Measurements from ENCODE around the gene B4GALT3. TPM values are rescaled to one million over a fixed set of nuclear protein-coding genes. Genes with fewer than 3 reads are reported as not detected.
A peak's percentile ranks its signal among the peaks of the same experiment; 100 is the strongest.

Gene B4GALT3
- total and polyA plus RNA-seq, 11 donors: 13.4 to 40.8 (median 22.4) TPM

DNA sequence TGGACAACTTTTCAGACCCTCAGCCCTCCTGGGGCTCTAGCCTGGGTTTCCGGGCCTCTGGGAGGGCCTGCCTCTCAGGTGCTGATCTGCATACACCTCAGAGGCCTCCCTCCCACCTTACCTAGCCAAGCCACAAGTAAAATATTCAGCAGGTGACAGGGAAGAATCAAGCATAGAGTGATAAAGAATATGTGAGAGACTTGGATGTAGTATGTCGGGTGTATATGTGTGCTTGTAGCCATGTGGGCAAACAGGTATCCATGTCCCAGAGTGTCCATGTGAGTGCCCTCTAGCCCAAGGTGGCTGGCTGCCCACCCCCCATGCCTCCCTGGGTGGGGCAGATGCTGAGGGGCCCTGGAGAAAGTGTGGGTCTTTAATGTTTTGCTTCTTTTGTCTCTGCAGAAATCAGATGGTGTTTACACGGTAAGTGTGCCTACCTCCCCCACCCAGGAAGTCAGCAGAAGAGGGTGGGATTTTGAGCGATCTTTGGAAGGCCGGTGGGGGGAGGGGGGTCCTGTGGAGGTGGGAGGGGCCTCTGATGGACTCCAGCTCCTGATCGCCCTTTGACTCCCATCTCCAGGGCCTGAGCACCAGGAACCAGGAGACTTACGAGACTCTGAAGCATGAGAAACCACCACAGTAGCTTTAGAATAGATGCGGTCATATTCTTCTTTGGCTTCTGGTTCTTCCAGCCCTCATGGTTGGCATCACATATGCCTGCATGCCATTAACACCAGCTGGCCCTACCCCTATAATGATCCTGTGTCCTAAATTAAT, 41.2 kb upstream of the B4GALT3 start:
- 77 to 89% (median 82%) methylated on average over 4 to 8 of the region's 8 CpGs for WGBS, 4 donors
- Histone ChIP-seq H3K9me3 (no peaks in the 10 kb centered on the region), H3K27me3 (no peaks in the 10 kb centered on the region), H3K4me3 (peak overlapping the region in 1 of 12 donors; percentile 63), H3K4me1 (peaks cover 0 to 27% (median 0%) of the 10 kb centered on the region in 12 donors), H3K27ac (peak overlapping the region in 1 of 12 donors; percentile 96), H3K36me3 (peaks cover 2 to 36% (median 15%) of the 10 kb centered on the region in 9 donors)
- ATAC-seq (no peak), DNase-seq (no peak)
- intact Hi-C loops (cut with DNase I): no loop called here
- TF ChIP-seq POLR2A (IDR thresholded peaks at IDR 0.05): no peak
- TF ChIP-seq, protein P1, sequence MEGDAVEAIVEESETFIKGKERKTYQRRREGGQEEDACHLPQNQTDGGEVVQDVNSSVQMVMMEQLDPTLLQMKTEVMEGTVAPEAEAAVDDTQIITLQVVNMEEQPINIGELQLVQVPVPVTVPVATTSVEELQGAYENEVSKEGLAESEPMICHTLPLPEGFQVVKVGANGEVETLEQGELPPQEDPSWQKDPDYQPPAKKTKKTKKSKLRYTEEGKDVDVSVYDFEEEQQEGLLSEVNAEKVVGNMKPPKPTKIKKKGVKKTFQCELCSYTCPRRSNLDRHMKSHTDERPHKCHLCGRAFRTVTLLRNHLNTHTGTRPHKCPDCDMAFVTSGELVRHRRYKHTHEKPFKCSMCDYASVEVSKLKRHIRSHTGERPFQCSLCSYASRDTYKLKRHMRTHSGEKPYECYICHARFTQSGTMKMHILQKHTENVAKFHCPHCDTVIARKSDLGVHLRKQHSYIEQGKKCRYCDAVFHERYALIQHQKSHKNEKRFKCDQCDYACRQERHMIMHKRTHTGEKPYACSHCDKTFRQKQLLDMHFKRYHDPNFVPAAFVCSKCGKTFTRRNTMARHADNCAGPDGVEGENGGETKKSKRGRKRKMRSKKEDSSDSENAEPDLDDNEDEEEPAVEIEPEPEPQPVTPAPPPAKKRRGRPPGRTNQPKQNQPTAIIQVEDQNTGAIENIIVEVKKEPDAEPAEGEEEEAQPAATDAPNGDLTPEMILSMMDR (IDR thresholded peaks at IDR 0.05): no peak

DNA sequence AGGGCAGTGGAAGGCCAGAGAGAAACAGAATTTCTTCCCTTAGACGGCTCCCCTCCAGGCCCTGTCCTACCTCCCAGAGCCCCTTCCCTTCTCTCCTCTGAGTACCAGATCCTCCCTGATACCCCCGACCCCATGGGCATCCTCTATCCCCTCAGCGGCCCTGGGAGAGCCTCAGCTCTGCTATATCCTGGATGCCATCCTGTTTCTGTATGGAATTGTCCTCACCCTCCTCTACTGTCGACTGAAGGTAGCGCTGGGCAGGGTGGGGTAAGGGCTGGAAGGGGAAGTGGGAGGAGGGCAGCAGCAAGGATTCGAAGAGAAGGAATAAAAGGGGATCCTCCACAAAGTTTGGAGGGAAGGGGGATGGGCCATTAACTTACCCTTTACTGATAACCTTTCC, 40.5 kb upstream of the B4GALT3 start:
- Histone ChIP-seq H3K9me3 (no peaks in the 10 kb centered on the region), H3K4me3 (peak overlapping the region in 3 of 12 donors; percentile 44 to 63 (median 49)), H3K36me3 (peaks cover 2 to 42% (median 22%) of the 10 kb centered on the region in 9 donors), H3K27ac (peak overlapping the region in 4 of 12 donors; percentile 70 to 96 (median 72)), H3K4me1 (peaks cover 0 to 27% (median 0%) of the 10 kb centered on the region in 12 donors), H3K27me3 (no peaks in the 10 kb centered on the region)
- no peak for TF ChIP-seq POLR2A (IDR thresholded peaks at IDR 0.05)
- TF ChIP-seq, protein P1 (IDR thresholded peaks at IDR 0.05): no peak
- ATAC-seq: no peak
- 63 to 75% (median 69%) methylated on average over 6 of the region's 6 CpGs for WGBS, 4 donors
- no peak for DNase-seq
- intact Hi-C loops (cut with DNase I): no loop called here

DNA sequence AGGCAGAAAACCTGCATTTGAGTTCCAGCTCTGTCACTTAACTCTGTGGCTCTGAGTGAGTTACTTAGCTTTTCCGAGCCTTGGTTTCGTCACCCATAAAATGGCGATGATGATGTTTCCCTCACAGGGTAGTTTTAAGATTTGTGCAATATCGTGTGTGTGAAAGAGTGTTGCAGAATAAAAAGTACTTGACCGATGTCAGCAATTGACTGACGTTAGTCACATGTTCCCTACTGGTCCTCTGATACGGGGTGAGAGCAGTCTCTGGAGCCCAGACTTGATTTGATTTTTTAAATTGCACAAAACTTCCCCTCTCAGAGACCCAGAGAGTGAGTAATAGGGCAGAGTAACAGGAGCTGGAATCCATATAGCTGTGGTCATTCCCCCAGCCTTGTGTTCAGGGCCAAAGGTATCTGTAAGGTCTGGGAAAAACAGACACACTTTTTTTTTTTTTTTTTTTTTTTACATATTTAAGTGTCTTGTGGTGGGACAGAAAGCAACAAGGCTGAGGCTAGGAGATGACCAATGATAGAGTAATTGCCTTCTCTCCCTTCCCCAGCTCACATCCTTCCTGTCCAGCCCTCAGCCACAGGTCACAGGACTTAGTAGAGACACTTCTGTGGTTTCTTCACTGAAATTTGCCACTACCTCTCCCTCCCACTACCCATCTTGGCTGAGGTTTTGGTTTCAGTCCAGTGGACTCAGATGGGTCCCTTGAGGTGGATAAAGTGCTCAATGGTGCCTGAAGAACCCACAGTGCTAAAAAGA, 39.8 kb upstream of the B4GALT3 start:
- intact Hi-C loops (cut with DNase I): no loop called here
- H3K4me1 ChIP-seq: peaks cover 0 to 27% (median 0%) of the 10 kb centered on the region in 12 donors
- no peaks in the 10 kb centered on the region for H3K9me3 ChIP-seq
- WGBS, 4 donors: 38 to 45% (median 39%) methylated on average over 7 of the region's 7 CpGs
- no peaks in the 10 kb centered on the region for H3K27me3 ChIP-seq
- DNase-seq: no peak
- peaks cover 2 to 49% (median 29%) of the 10 kb centered on the region in 9 donors for H3K36me3 ChIP-seq
- TF ChIP-seq, protein P1 (IDR thresholded peaks at IDR 0.05): no peak
- TF ChIP-seq POLR2A (IDR thresholded peaks at IDR 0.05): peak in 1 of 2 donors; percentile 28
- peak overlapping the region in 9 of 12 donors; percentile 22 to 63 (median 34) for H3K4me3 ChIP-seq
- peak; percentile 38 to 73 (median 52) for ATAC-seq
- peak overlapping the region in 10 of 12 donors; percentile 49 to 96 (median 64) for H3K27ac ChIP-seq

DNA sequence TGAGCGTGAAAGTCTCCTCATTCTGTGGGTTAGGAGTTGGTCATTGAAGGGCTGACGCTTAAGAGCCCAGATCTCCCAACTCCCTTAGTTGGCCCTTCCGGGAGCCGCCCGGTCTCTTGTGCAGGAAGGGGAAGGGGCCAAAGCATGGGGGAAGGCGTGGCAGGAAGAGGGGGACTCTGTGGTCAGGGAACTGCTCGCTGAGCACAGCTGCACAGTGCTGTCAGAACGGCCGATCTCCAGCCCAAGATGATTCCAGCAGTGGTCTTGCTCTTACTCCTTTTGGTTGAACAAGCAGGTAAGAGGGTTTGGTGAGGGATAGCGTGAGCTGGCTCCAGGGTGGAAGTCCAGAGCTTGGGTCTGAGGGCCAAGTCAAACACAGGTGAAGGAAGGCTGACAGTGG, 37.8 kb upstream of the B4GALT3 start, which contains the start of gene FCER1G:
Gene FCER1G, plus strand, starts transcription at position 220 of the 400 bp plus-strand sequence. Its CDS starts 27 bp downstream, at position 247.
- 68 to 77% (median 71%) methylated on average over 10 of the region's 10 CpGs for WGBS, 4 donors
- Histone ChIP-seq H3K4me3 (peak within 1 kb of the TSS in 9 of 12 donors; percentile 13 to 63 (median 36)), H3K9me3 (no peaks in the 10 kb centered on the region), H3K27ac (peak within 1 kb of the TSS in 9 of 12 donors; percentile 38 to 96 (median 51)), H3K36me3 (peaks cover 4 to 69% (median 49%) of the 10 kb centered on the region in 9 donors), H3K27me3 (no peaks in the 10 kb centered on the region), H3K4me1 (peaks cover 0 to 32% (median under 1%) of the 10 kb centered on the region in 12 donors)
- DNase-seq (peak; percentile 65 to 85 (median 71)), ATAC-seq (peak; percentile 38 to 75 (median 62))
- intact Hi-C loops (cut with DNase I): no loop called here
- TF ChIP-seq, protein P1 (IDR thresholded peaks at IDR 0.05): no peak
- TF ChIP-seq POLR2A (IDR thresholded peaks at IDR 0.05): peak in 1 of 2 donors; percentile 51

Measured in heart left ventricle (tissue), 16 donors.